ENCODE results near the gene NLRP3.
A peak's percentile ranks its signal among the peaks of the same experiment; 100 is the strongest.

Gene NLRP3

DNA sequence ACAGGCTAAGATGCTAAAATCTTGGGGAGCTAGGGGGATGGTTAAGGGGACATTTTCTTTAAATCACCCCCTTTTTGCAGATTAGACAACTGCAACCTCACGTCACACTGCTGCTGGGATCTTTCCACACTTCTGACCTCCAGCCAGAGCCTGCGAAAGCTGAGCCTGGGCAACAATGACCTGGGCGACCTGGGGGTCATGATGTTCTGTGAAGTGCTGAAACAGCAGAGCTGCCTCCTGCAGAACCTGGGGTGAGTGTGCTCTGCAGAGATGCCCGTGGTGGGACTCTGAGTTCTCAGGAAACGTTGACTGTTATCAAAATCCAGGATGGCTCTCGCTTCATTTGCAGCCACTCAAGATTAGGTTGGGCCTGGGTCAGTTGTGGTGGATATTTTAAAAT is 28.6 kb downstream of the NLRP3 start:
- TF ChIP-seq, protein P1, sequence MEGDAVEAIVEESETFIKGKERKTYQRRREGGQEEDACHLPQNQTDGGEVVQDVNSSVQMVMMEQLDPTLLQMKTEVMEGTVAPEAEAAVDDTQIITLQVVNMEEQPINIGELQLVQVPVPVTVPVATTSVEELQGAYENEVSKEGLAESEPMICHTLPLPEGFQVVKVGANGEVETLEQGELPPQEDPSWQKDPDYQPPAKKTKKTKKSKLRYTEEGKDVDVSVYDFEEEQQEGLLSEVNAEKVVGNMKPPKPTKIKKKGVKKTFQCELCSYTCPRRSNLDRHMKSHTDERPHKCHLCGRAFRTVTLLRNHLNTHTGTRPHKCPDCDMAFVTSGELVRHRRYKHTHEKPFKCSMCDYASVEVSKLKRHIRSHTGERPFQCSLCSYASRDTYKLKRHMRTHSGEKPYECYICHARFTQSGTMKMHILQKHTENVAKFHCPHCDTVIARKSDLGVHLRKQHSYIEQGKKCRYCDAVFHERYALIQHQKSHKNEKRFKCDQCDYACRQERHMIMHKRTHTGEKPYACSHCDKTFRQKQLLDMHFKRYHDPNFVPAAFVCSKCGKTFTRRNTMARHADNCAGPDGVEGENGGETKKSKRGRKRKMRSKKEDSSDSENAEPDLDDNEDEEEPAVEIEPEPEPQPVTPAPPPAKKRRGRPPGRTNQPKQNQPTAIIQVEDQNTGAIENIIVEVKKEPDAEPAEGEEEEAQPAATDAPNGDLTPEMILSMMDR (IDR thresholded peaks at IDR 0.05; ENCODE audit: low read depth, low read length, missing control alignments): no peak
- in situ Hi-C loops (cut with HindIII; ENCODE audit: low sequenced_read_pairs): no loop called here
- DNase-seq (ENCODE audit: low read depth): no peak
- no peak overlapping the region for H3K4me3 ChIP-seq (ENCODE audit: low read depth, low read length)

DNA sequence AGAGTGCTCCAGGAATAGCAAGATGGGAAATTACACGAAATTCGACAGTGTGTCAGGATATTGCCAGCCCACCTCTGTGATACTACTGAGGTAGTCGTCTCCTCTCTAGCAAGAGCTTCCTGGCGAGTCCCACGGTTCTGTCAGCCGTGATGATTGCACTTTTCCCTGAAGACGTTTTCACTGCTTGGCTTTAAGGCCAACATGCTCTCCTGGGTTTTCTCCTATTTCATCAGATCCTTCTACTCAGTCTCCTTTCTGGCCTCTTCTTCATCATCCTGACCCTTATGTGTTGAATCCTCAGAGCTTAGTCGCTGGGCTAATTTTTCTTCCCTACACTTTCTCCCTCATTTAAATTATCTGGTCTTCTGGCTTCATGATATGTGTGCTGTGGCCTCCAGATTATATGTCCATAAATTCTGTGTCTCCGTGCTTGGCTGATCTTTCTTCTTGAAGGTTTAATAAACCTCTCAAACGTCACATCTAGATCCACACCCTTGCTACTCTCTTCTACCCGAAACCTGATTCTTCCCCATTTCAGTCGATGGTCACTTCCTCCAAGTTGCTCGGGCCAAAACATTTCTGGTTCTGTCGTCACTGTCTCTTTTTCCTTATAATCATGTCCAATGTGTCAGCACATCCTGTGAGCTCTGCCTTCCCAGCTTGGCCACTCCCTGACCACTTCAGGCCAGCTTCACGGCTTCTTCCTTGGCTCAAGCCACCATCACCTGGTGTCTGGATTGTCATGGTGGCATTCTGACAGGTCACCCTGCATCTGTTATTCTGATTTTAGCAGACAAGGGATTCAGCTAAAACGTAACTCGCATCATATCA is 29.8 kb downstream of the NLRP3 start:
- H3K4me3 ChIP-seq (ENCODE audit: low read depth, low read length): no peak overlapping the region
- TF ChIP-seq, protein P1 (IDR thresholded peaks at IDR 0.05; ENCODE audit: low read depth, low read length, missing control alignments): no peak
- in situ Hi-C loops (cut with HindIII; ENCODE audit: low sequenced_read_pairs): no loop called here
- no peak for DNase-seq (ENCODE audit: low read depth)

DNA sequence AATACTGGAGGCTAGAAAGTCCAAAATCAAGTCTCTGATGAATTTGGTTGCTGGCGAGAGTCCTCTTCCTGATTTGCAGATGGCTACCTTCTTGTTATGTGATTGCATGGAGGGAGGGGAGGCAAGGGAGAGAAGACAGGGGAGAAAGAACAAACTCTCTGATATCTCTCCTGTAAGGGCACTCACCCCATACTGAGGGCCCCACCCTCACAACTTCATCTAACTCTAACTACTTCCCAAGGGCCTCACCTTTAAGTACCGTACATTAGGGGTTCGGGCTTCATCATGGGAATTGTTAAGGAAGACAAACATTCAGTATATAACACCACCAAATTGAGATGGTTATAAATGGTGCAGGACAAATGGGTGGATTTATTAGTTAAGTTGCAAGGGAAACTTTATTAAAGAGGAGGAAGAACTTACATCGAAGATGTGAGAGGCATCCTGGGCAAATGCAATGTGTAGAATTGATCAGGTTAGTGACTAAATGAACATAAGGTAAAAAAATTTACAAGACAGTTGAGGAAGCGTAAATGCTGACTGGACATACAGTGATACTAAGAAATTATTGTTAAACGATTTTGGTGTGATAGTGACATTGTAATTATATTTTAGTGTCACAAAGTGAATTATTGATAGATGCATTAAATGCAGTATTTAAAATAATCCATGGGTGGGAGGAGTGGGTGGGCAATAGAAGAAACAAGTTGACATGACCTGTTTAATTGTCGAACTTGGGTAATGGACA is 31.4 kb downstream of the NLRP3 start:
- H3K4me3 ChIP-seq (ENCODE audit: low read depth, low read length): peak overlapping the region; percentile 45
- DNase-seq (ENCODE audit: low read depth): no peak
- in situ Hi-C loops (cut with HindIII; ENCODE audit: low sequenced_read_pairs): no loop called here
- TF ChIP-seq, protein P1 (IDR thresholded peaks at IDR 0.05; ENCODE audit: low read depth, low read length, missing control alignments): no peak

DNA sequence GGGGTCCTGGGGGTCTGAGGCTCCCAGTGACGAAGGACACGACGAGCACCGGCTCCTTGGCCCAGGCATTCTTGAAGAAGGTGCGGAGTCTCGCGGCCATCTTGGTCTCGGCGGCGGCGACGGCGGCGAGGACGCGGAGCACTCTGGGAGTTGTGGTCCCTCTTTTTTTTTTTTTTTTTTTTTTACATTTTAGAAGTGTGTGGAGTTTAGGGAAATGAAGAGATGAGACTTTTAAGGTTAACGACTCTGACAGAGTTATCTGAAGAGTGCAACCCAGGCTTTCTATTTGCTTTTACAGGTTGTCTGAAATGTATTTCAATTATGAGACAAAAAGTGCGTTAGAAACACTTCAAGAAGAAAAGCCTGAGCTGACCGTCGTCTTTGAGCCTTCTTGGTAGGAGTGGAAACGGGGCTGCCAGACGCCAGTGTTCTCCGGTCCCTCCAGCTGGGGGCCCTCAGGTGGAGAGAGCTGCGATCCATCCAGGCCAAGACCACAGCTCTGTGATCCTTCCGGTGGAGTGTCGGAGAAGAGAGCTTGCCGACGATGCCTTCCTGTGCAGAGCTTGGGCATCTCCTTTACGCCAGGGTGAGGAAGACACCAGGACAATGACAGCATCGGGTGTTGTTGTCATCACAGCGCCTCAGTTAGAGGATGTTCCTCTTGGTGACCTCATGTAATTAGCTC is 32.3 kb downstream of the NLRP3 start:
- TF ChIP-seq, protein P1 (IDR thresholded peaks at IDR 0.05; ENCODE audit: low read depth, low read length, missing control alignments): no peak
- in situ Hi-C loops (cut with HindIII; ENCODE audit: low sequenced_read_pairs): no loop called here
- peak; percentile 8 for DNase-seq (ENCODE audit: low read depth)
- H3K4me3 ChIP-seq (ENCODE audit: low read depth, low read length): peak overlapping the region; percentile 45

DNA sequence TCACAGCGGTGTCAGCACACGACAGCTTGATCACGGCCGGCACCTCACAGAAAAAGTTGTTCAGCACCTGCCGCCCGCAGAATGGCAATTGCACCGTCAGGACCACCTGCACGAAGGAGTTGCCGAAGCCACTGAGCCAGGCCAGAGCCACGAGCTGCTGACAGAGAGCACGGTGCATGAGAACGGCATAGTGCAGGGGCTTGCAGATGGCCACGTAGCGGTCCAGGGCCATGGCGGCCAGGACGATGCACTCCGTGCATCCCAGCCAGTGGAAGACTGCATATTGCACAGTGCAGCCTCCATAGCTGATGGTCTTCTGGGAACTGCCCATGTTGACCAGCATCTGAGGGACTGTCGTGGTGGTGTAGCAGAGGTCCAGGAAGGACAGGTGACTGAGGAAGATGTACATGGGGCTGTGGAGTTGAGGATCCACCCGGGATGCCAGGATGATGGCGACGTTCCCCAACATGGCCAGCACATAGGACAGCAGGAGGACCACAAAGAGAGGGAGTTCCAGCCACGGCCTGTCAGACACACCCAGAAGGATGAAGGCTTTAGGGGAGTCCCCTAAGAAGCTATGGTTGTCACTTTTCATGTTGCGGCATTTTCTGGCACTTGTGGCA is 35.5 kb downstream of the NLRP3 start:
- TF ChIP-seq, protein P1 (IDR thresholded peaks at IDR 0.05; ENCODE audit: low read depth, low read length, missing control alignments): no peak
- DNase-seq (ENCODE audit: low read depth): no peak
- in situ Hi-C loops (cut with HindIII; ENCODE audit: low sequenced_read_pairs): no loop called here

DNA sequence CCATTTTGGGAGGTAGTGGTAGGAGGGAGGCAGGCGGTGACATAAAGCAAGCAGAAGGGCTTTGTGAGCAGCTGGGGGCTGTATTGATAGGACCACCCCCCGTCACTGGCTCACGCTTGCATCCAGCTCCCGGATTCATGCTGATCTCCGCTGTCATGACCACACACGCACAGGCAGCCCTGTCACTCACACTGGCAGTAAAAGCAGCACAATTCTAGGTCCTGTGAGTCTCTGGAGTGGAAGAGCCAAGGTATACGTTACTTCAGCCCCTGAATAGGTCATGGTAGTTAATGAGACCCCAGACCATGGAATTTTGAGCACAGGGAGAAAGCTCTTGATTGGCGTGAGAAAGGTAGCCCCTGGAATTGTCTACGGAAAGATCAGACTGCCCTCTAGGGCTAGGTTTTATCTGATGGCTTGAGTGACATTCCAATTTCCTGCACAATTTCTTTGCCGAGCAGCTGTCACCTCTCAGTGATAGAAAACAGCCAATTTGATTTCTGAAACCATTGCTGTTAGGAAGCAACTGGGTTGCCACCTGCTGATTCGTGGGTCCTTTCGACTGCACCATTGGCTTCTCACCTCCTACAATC is 36.6 kb downstream of the NLRP3 start:
- no peak overlapping the region for H3K4me3 ChIP-seq (ENCODE audit: low read depth, low read length)
- DNase-seq (ENCODE audit: low read depth): no peak
- in situ Hi-C loops (cut with HindIII; ENCODE audit: low sequenced_read_pairs): no loop called here
- TF ChIP-seq, protein P1 (IDR thresholded peaks at IDR 0.05; ENCODE audit: low read depth, low read length, missing control alignments): no peak

More for the DNA sequence above, 35.5 kb downstream of the NLRP3 start:
- H3K4me3 ChIP-seq (ENCODE audit: low read depth, low read length): no peak overlapping the region
